HepG2 (cell line): Measurements from ENCODE around the gene DMXL2. TPM values are rescaled to one million over a fixed set of nuclear protein-coding genes. Genes with fewer than 3 reads are reported as not detected.
A peak's percentile ranks its signal among the peaks of the same experiment; 100 is the strongest.

Source experiments
- CENPBD1 ChIP-seq: sonication (generic); formaldehyde crosslinking; IDR thresholded peaks from 2 replicates; pipeline ENCODE4 v1.8.0; 2022; ENCODE audit warnings: missing genetic modification reagents, low read depth, mild to moderate bottlenecking, borderline replicate concordance
- ERF ChIP-seq: IDR thresholded peaks from 2 replicates; pipeline ENCODE4 v1.6.1; 2018; ENCODE audit warnings: missing biosample characterization, missing genetic modification reagents
- GTF2F1 ChIP-seq: fragments of 150-350 bp; IDR thresholded peaks from 2 replicates; pipeline ENCODE4 v1.6.1; 2014; ENCODE audit warnings: low read length
- GZF1 ChIP-seq: sonication (generic); formaldehyde crosslinking; IDR thresholded peaks from 2 replicates; pipeline ENCODE4 v1.5.1; 2020; ENCODE audit warnings: mild to moderate bottlenecking, missing genetic modification reagents
- HDAC1 ChIP-seq: sonication (generic); formaldehyde crosslinking; IDR thresholded peaks from 2 replicates; pipeline ENCODE4 v1.5.1; 2020; ENCODE audit warnings: mild to moderate bottlenecking, missing genetic modification reagents
- HMGA1 ChIP-seq: sonication (generic); formaldehyde crosslinking; conservative IDR thresholded peaks from 2 replicates; pipeline ENCODE4 v1.4.0; 2020; ENCODE audit warnings: missing genetic modification reagents
- KDM1A ChIP-seq: IDR thresholded peaks from 2 replicates; pipeline ENCODE4 v1.6.1; 2016; ENCODE audit warnings: missing compliant biosample characterization
- MTA3 ChIP-seq: sonication (generic); formaldehyde crosslinking; IDR thresholded peaks from 2 replicates; pipeline ENCODE4 v1.4.0; 2020; ENCODE audit warnings: missing genetic modification reagents
- NCOA5 ChIP-seq: sonication (generic); formaldehyde crosslinking; IDR thresholded peaks from 2 replicates; pipeline ENCODE4 v1.4.0; 2020; ENCODE audit warnings: missing genetic modification reagents
- NFE2L1 ChIP-seq: sonication (generic); formaldehyde crosslinking; IDR thresholded peaks from 2 replicates; pipeline ENCODE4 v1.4.0; 2020; ENCODE audit warnings: missing genetic modification reagents, mild to moderate bottlenecking, borderline replicate concordance
- NFIC ChIP-seq: IDR thresholded peaks from 2 replicates; pipeline ENCODE4 v1.6.1; 2012; ENCODE audit warnings: mild to moderate bottlenecking, low read length, inconsistent platforms
- NR0B2 ChIP-seq: sonication (generic); formaldehyde crosslinking; IDR thresholded peaks from 2 replicates; pipeline ENCODE4 v1.4.0; 2020; ENCODE audit warnings: mild to moderate bottlenecking, missing genetic modification reagents
- TOE1 ChIP-seq: sonication (generic); formaldehyde crosslinking; IDR thresholded peaks from 2 replicates; pipeline ENCODE4 v1.4.0; 2020; ENCODE audit warnings: mild to moderate bottlenecking, missing genetic modification reagents
- ZBTB21 ChIP-seq: sonication (generic); formaldehyde crosslinking; IDR thresholded peaks from 2 replicates; pipeline ENCODE4 v1.4.0; 2020; ENCODE audit warnings: missing genetic modification reagents
- ZHX2 ChIP-seq, 2 experiments: sonication (generic) in 1 of 2; formaldehyde crosslinking in 1 of 2; IDR thresholded peaks; 2 replicates each; pipeline versions ENCODE4 v1.6.1 to v1.9.0; 2014 to 2022; ENCODE audit warnings: antibody characterized with exemption in 1 of 2, borderline replicate concordance in 1 of 2, inconsistent platforms in 1 of 2, low read depth in 1 of 2, missing genetic modification reagents in 1 of 2
- ZNF281 ChIP-seq: sonication (generic); formaldehyde crosslinking; IDR thresholded peaks from 2 replicates; pipeline ENCODE4 v1.4.0; 2020; ENCODE audit warnings: missing genetic modification reagents, borderline replicate concordance
- ZNF367 ChIP-seq: sonication (generic); formaldehyde crosslinking; IDR thresholded peaks from 2 replicates; pipeline ENCODE4 v1.4.0; 2020; ENCODE audit warnings: missing genetic modification reagents, borderline replicate concordance
- ZNF562 ChIP-seq: sonication (generic); formaldehyde crosslinking; IDR thresholded peaks from 2 replicates; pipeline ENCODE4 v1.8.0; 2022; ENCODE audit warnings: missing genetic modification reagents, borderline replicate concordance
- ZNF570 ChIP-seq: sonication (generic); formaldehyde crosslinking; IDR thresholded peaks from 2 replicates; pipeline ENCODE4 v1.4.0; 2020; ENCODE audit warnings: mild to moderate bottlenecking, missing genetic modification reagents, borderline replicate concordance
- ZNF737 ChIP-seq: sonication (generic); formaldehyde crosslinking; IDR thresholded peaks from 2 replicates; pipeline ENCODE4 v1.5.0; 2020; ENCODE audit warnings: missing genetic modification reagents, mild to moderate bottlenecking, borderline replicate concordance
- ZSCAN25 ChIP-seq: sonication (generic); formaldehyde crosslinking; IDR thresholded peaks from 2 replicates; pipeline ENCODE4 v1.8.0; 2022; ENCODE audit warnings: mild to moderate bottlenecking, missing genetic modification reagents
- polyA plus RNA-seq, 8 experiments: library from polyadenylated mRNA; depleted of rRNA in 3 of 8; stranded (reverse) in 7 of 8; unstranded in 1 of 8; fragments of >200 nt; fragmentation: Illumina TruSeq in 4 of 8; extraction: Trizol in 4 of 8; gene quantifications; 2 replicates each; pipeline versions ENCODE4 v1.2.1 to v1.2.3, GENCODE V29; 2011 to 2016; ENCODE audit warnings: low read depth in 4 of 8, missing spikeins in 1 of 8, mixed read lengths in 1 of 8; ENCODE audit not compliant: insufficient read depth in 1 of 8
- total RNA-seq, 5 experiments: library from RNA; depleted of rRNA; stranded (reverse); fragments of >200 nt; fragmentation: Illumina TruSeq; extraction: Trizol; gene quantifications; 2 replicates each; pipeline ENCODE4 v1.2.3, GENCODE V29; 2016; ENCODE audit warnings: low read depth in 1 of 5

Gene DMXL2
- total and polyA plus RNA-seq, 2 of the 13 experiments (the other 11 are each of a cell fraction or from before 2014, with no cell fraction given), result 11.6 to 15.3 TPM

GRCh38 chr15:51622604-51623370 is at the start of gene DMXL2 (continued):
- TF ChIP-seq CENPBD1 (peak; percentile 69; the same call in 1 of the 2 replicates), NFE2L1 (CRISPR knock-in tag) (no peak), NFIC (no peak), ZNF367 (CRISPR knock-in tag) (no peak), MTA3 (CRISPR knock-in tag) (no peak), ERF (CRISPR knock-in tag) (peak; percentile 33; the same call in 1 of the 2 replicates), NR0B2 (CRISPR knock-in tag) (peak; percentile 69; the same call in 1 of the 2 replicates), KDM1A (no peak), HDAC1 (CRISPR knock-in tag) (peak; percentile 74), ZNF737 (CRISPR knock-in tag) (no peak), ZHX2 (IDR thresholded peaks at IDR 0.05; ENCODE audit: low read depth) (no peak), ZHX2 (CRISPR knock-in tag; IDR thresholded peaks at IDR 0.05; ENCODE audit: borderline replicate concordance) (no peak), ZBTB21 (CRISPR knock-in tag) (no peak), NCOA5 (no peak), ZNF281 (CRISPR knock-in tag) (no peak; the same call in 1 of the 2 replicates), GZF1 (CRISPR knock-in tag) (no peak), GTF2F1 (no peak), ZNF570 (CRISPR knock-in tag) (no peak), HMGA1 (no peak), ZSCAN25 (no peak), TOE1 (CRISPR knock-in tag) (no peak), ZNF562 (CRISPR knock-in tag) (no peak)
